ENCODE measurements around the gene EDC3.

GRCh38 chr15:74696398-74696729 lies 540 bp upstream of the EDC3 start:
- TF ChIP-seq CTCF (IDR thresholded peaks at IDR 0.05) (no peak), POLR2AphosphoS5 (IDR thresholded peaks at IDR 0.05) (no peak), POLR2A (IDR thresholded peaks at IDR 0.05) (no peak), EP300 (IDR thresholded peaks at IDR 0.05) (no peak)

Measured in sigmoid colon (tissue), 4 donors.